HepG2 (cell line): Measurements from ENCODE around the gene GPR4. TPM values are rescaled to one million over a fixed set of nuclear protein-coding genes. Genes with fewer than 3 reads are reported as not detected.

Source experiments
- FOSL1 ChIP-seq: sonication (generic); formaldehyde crosslinking; IDR thresholded peaks from 2 replicates; pipeline ENCODE4 v1.9.0; 2021; ENCODE audit warnings: missing genetic modification reagents, borderline replicate concordance
- FUBP1 ChIP-seq: sonication (generic); formaldehyde crosslinking; IDR thresholded peaks from 2 replicates; pipeline ENCODE4 v1.5.1; 2020; ENCODE audit warnings: missing genetic modification reagents, mild to moderate bottlenecking, borderline replicate concordance
- GFI1 ChIP-seq: sonication (generic); formaldehyde crosslinking; IDR thresholded peaks from 2 replicates; pipeline ENCODE4 v1.5.0; 2020; ENCODE audit warnings: missing genetic modification reagents, mild to moderate bottlenecking, borderline replicate concordance
- HNRNPH1 ChIP-seq: fragments of 200-400 bp; formaldehyde crosslinking; optimal IDR thresholded peaks from 2 replicates; pipeline ENCODE3; 2017; ENCODE audit warnings: mild to moderate bottlenecking, low read depth, low read length
- ISL2 ChIP-seq: sonication (generic); formaldehyde crosslinking; IDR thresholded peaks from 2 replicates; pipeline ENCODE4 v1.5.0; 2020; ENCODE audit warnings: missing genetic modification reagents
- MAFF ChIP-seq: IDR thresholded peaks from 2 replicates; pipeline ENCODE4 v1.6.1; 2011; ENCODE audit warnings: low read depth, low read length, improper control_type of control experiment
- MAZ ChIP-seq, 2 experiments: sonication (generic) in 1 of 2; formaldehyde crosslinking in 1 of 2; IDR thresholded peaks; 2 replicates each; pipeline versions ENCODE4 v1.5.0 to v1.6.1; 2012 to 2020; ENCODE audit warnings: low read depth in 2 of 2, mild to moderate bottlenecking in 2 of 2, borderline replicate concordance in 1 of 2, improper control_type of control experiment in 1 of 2, low read length in 1 of 2, missing genetic modification reagents in 1 of 2, moderate library complexity in 1 of 2
- MED8 ChIP-seq: sonication (generic); formaldehyde crosslinking; IDR thresholded peaks from 2 replicates; pipeline ENCODE4 v1.8.1; 2023; ENCODE audit warnings: mild to moderate bottlenecking, missing genetic modification reagents; ENCODE audit not compliant: insufficient replicate concordance
- MTA1 ChIP-seq: sonication (generic); formaldehyde crosslinking; IDR thresholded peaks from 2 replicates; pipeline ENCODE4 v1.4.0; 2020; ENCODE audit warnings: missing genetic modification reagents, mild to moderate bottlenecking, borderline replicate concordance
- MYNN ChIP-seq: sonication (generic); formaldehyde crosslinking; IDR thresholded peaks from 2 replicates; pipeline ENCODE4 v1.4.0; 2020; ENCODE audit warnings: mild to moderate bottlenecking, low read depth, missing genetic modification reagents
- NCOA5 ChIP-seq: sonication (generic); formaldehyde crosslinking; IDR thresholded peaks from 2 replicates; pipeline ENCODE4 v1.4.0; 2020; ENCODE audit warnings: missing genetic modification reagents
- PLRG1 ChIP-seq: fragments of 450-650 bp; conservative IDR thresholded peaks from 2 replicates; pipeline ENCODE4 v1.6.1; 2016
- POLR2AphosphoS5 ChIP-seq: IDR thresholded peaks from 2 replicates; pipeline ENCODE4 v1.6.1; 2012; ENCODE audit warnings: low read depth, low read length
- PRDM4 ChIP-seq: sonication (generic); formaldehyde crosslinking; IDR thresholded peaks from 2 replicates; pipeline ENCODE4 v1.9.0; 2021; ENCODE audit warnings: missing genetic modification reagents, borderline replicate concordance
- SRSF1 ChIP-seq: fragments of 200-400 bp; formaldehyde crosslinking; optimal IDR thresholded peaks from 2 replicates; pipeline ENCODE3; 2017; ENCODE audit warnings: mild to moderate bottlenecking, low read depth, low read length, moderate library complexity
- YEATS2 ChIP-seq: sonication (generic); formaldehyde crosslinking; IDR thresholded peaks from 2 replicates; pipeline ENCODE4 v1.4.0; 2020; ENCODE audit warnings: missing genetic modification reagents, borderline replicate concordance
- ZNF224 ChIP-seq: sonication (generic); formaldehyde crosslinking; IDR thresholded peaks from 2 replicates; pipeline ENCODE4 v1.5.0; 2020; ENCODE audit warnings: mild to moderate bottlenecking, missing genetic modification reagents
- ZNF431 ChIP-seq: sonication (generic); formaldehyde crosslinking; IDR thresholded peaks from 2 replicates; pipeline ENCODE4 v1.9.0; 2022; ENCODE audit warnings: missing genetic modification reagents, low read depth, mild to moderate bottlenecking, borderline replicate concordance
- ZNF564 ChIP-seq: sonication (generic); formaldehyde crosslinking; IDR thresholded peaks from 2 replicates; pipeline ENCODE4 v1.8.1; 2023; ENCODE audit warnings: mild to moderate bottlenecking, missing genetic modification reagents
- ZNF703 ChIP-seq: sonication (generic); formaldehyde crosslinking; IDR thresholded peaks from 2 replicates; pipeline ENCODE4 v1.5.1; 2020; ENCODE audit warnings: missing genetic modification reagents, mild to moderate bottlenecking, moderate library complexity, borderline replicate concordance
- ZNF768 ChIP-seq: sonication (generic); formaldehyde crosslinking; IDR thresholded peaks from 2 replicates; pipeline ENCODE4 v1.4.0; 2020; ENCODE audit warnings: missing genetic modification reagents
- ZSCAN30 ChIP-seq: sonication (generic); formaldehyde crosslinking; IDR thresholded peaks from 2 replicates; pipeline ENCODE4 v1.5.0; 2020; ENCODE audit warnings: mild to moderate bottlenecking, missing genetic modification reagents
- polyA plus RNA-seq, 8 experiments: library from polyadenylated mRNA; depleted of rRNA in 3 of 8; stranded (reverse) in 7 of 8; unstranded in 1 of 8; fragments of >200 nt; fragmentation: Illumina TruSeq in 4 of 8; extraction: Trizol in 4 of 8; gene quantifications; 2 replicates each; pipeline versions ENCODE4 v1.2.1 to v1.2.3, GENCODE V29; 2011 to 2016; ENCODE audit warnings: low read depth in 4 of 8, missing spikeins in 1 of 8, mixed read lengths in 1 of 8; ENCODE audit not compliant: insufficient read depth in 1 of 8
- total RNA-seq, 5 experiments: library from RNA; depleted of rRNA; stranded (reverse); fragments of >200 nt; fragmentation: Illumina TruSeq; extraction: Trizol; gene quantifications; 2 replicates each; pipeline ENCODE4 v1.2.3, GENCODE V29; 2016; ENCODE audit warnings: low read depth in 1 of 5
- TF ChIP-seq, protein P1 (sequence below): sonication (generic); formaldehyde crosslinking; IDR thresholded peaks from 2 replicates; pipeline ENCODE4 v1.4.0; 2020; ENCODE audit warnings: mild to moderate bottlenecking, missing genetic modification reagents

GPR4 gene
- total and polyA plus RNA-seq, 2 of the 13 experiments (the other 11 are each of a cell fraction or from before 2014, with no cell fraction given), result 0.15 TPM; not detected in 1

- TF ChIP-seq, protein P1, sequence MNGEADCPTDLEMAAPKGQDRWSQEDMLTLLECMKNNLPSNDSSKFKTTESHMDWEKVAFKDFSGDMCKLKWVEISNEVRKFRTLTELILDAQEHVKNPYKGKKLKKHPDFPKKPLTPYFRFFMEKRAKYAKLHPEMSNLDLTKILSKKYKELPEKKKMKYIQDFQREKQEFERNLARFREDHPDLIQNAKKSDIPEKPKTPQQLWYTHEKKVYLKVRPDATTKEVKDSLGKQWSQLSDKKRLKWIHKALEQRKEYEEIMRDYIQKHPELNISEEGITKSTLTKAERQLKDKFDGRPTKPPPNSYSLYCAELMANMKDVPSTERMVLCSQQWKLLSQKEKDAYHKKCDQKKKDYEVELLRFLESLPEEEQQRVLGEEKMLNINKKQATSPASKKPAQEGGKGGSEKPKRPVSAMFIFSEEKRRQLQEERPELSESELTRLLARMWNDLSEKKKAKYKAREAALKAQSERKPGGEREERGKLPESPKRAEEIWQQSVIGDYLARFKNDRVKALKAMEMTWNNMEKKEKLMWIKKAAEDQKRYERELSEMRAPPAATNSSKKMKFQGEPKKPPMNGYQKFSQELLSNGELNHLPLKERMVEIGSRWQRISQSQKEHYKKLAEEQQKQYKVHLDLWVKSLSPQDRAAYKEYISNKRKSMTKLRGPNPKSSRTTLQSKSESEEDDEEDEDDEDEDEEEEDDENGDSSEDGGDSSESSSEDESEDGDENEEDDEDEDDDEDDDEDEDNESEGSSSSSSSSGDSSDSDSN (CRISPR knock-in tag), result no peak; the same call in 1 of the 2 replicates
- no peak for TF ChIP-seq PRDM4 (CRISPR knock-in tag)
- TF ChIP-seq POLR2AphosphoS5, result no peak
- TF ChIP-seq SRSF1, result no peak
- TF ChIP-seq MED8 (CRISPR knock-in tag), result no peak
- no peak for TF ChIP-seq PLRG1
- no peak for TF ChIP-seq GFI1 (CRISPR knock-in tag)
- no peak for TF ChIP-seq HNRNPH1
- TF ChIP-seq ZNF431 (CRISPR knock-in tag), result no peak
- no peak for TF ChIP-seq ZNF564
- no peak for TF ChIP-seq ISL2 (CRISPR knock-in tag)
- no peak for TF ChIP-seq FOSL1 (CRISPR knock-in tag)
- no peak for TF ChIP-seq ZSCAN30 (CRISPR knock-in tag)
- TF ChIP-seq ZNF768, result 0 out of 2 replicates have a peak, but pooled peaks have one; percentile 36
- TF ChIP-seq FUBP1 (CRISPR knock-in tag), result no peak
- TF ChIP-seq ZNF703 (CRISPR knock-in tag), result no peak
- peak; percentile 69; the same call in 1 of the 2 replicates for TF ChIP-seq YEATS2 (CRISPR knock-in tag)
- TF ChIP-seq MAFF, result no peak
- no peak for TF ChIP-seq NCOA5 (CRISPR knock-in tag)
- no peak for TF ChIP-seq MTA1 (CRISPR knock-in tag)
- TF ChIP-seq ZNF224 (CRISPR knock-in tag), result no peak
- TF ChIP-seq MAZ (IDR thresholded peaks at IDR 0.05; ENCODE audit: borderline replicate concordance, low read depth, low read length), result no peak
- no peak for TF ChIP-seq MAZ (CRISPR knock-in tag; IDR thresholded peaks at IDR 0.05; ENCODE audit: low read depth)
- no peak for TF ChIP-seq MYNN (CRISPR knock-in tag)
Observed at GRCh38 chr19:45607071-45608029, 5.3 kb upstream of the GPR4 start (continued).
